ENCODE measurements around the gene PTPDC1.

GRCh38 chr9:94054716-94055115 lies 29.5 kb upstream of the PTPDC1 start:
- no peak for TF ChIP-seq MAFK (IDR thresholded peaks at IDR 0.05; ENCODE audit: low read depth, low read length)
- no peak for TF ChIP-seq CEBPB (IDR thresholded peaks at IDR 0.05; ENCODE audit: low read depth, low read length)
- TF ChIP-seq BHLHE40 (IDR thresholded peaks at IDR 0.05; ENCODE audit: low read depth, low read length): no peak
- TF ChIP-seq POLR2A (IDR thresholded peaks at IDR 0.05; ENCODE audit: low read depth, low read length): no peak
- TF ChIP-seq CTCF (conservative IDR thresholded peaks at IDR 0.05; ENCODE audit: low read depth, low read length): no peak
- TF ChIP-seq RCOR1 (IDR thresholded peaks at IDR 0.05; ENCODE audit: insufficient replicate concordance, low read length): no peak
- no peak for TF ChIP-seq NFE2L2 (IDR thresholded peaks at IDR 0.05; ENCODE audit: low read depth, low read length)
- no peak for TF ChIP-seq MAZ (IDR thresholded peaks at IDR 0.05; ENCODE audit: borderline replicate concordance, low read depth, low read length)
- TF ChIP-seq SMC3 (IDR thresholded peaks at IDR 0.05; ENCODE audit: low read depth, low read length): no peak
